NOMO-1 treated with DMSO at 0.1 percent for 48 hours (cell line): ENCODE data around the gene PPP2R3A.
A peak's percentile ranks its signal among the peaks of the same experiment; 100 is the strongest.

ENCODE experiments used
- DNase-seq: peaks from one replicate; lab custom pipeline; 2025; ENCODE audit not compliant: unreplicated experiment; lab: John Stamatoyannopoulos, UW

Gene PPP2R3A

DNA sequence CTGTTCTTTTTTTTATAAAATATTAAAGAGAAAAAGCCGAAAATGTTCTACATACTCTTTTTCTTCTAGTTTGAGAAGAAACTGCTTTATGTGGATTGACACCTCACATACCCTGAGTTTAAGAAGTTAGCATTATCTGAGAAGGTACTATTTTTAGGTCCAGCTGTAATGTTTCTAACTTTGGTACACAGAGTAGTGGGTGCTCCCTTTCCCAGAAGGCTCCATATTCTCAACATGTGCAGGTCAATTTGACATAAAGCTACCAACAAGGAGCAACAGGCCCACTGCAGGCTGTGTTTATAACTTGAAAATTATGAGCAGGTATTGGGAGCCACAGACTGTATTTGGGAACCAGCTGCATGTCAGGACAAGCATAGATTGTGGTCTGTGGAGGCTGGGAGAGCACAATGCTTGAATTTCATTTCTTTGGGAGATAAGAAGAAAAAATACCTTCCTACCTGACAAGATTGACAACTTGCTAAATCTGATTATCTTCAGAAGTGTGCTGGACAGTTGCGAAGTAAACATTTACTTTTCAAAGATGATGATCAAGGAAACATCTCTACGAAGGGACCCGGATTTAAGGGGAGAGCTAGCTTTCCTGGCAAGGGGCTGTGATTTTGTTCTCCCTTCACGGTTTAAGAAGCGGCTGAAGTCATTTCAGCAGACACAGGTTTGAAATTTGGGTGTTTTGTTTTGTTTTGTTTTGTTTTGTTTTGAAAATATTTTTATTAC lies 57.2 kb downstream of the PPP2R3A start:
- DNase-seq = no peak

DNA sequence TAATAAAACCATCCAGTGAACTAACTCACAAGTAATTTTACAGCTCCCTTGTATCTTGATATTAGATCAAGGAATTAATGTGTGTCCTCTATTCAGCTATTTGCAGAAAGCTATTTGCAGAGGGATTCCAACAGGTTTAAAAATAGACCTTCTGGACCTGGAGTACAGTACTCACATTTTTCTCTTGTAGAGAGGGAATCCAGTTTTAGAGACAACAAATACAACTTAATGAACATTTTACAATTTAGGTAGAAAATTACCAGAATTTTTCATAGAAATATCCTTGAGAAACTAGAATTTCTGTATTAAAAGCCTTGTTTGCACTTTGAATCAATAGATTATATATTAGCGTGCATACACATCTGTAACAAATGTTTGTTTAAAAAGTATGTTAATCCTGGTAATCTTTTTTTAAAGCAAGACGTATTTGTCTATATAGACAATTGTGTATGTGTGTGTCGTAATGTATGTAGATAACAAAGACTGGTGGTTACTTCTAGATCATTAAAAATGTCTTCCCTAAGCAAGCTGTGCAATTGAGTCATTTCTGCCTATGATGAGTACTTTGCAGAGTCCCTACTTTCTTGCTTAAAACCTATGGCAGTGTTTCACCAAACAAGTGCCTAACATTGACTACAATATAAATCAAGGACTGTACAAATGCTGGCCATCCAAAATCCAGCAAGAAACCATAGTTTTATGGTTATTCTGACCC lies 57.9 kb downstream of the PPP2R3A start:
- no peak for DNase-seq

DNA sequence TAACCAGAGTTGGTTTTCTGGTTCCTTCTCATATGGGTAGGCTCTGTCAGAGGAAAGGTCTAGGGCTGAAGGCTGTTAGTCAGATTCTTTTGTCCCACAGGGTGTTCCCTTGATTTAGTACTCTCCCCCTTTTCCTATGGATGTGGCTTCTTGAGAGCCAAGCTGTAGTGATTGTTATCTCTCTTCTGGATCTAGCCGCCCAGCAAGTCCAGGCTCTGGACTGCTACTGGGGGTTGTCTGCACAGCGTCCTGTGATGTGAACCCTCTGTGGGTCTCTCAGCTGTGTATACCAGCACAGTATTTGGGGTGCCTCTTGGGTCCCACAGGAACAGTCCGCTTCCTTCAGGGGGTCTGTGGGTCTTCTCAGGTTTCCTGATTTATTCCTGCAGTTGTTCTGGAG lies 70.8 kb downstream of the PPP2R3A start:
- DNase-seq = no peak

DNA sequence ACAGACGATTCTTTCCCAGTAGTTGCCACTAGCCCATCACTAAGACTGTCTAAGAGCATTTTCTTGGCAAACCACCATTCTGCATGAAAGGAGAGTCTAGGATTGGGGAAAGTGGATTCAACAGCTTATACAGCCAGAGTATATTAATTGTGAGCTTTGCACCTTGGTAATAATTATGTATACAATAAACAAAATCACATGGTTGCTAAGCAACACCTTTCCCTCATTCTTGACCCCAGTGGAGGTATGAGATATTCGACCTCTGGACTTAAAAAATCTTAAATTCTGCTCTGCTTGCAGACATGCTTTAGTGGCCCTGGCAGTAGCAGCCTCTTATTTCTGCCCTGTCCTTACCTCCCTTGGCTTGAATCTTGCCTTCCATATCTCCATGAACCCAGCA lies 73.1 kb downstream of the PPP2R3A start:
- no peak for DNase-seq

DNA sequence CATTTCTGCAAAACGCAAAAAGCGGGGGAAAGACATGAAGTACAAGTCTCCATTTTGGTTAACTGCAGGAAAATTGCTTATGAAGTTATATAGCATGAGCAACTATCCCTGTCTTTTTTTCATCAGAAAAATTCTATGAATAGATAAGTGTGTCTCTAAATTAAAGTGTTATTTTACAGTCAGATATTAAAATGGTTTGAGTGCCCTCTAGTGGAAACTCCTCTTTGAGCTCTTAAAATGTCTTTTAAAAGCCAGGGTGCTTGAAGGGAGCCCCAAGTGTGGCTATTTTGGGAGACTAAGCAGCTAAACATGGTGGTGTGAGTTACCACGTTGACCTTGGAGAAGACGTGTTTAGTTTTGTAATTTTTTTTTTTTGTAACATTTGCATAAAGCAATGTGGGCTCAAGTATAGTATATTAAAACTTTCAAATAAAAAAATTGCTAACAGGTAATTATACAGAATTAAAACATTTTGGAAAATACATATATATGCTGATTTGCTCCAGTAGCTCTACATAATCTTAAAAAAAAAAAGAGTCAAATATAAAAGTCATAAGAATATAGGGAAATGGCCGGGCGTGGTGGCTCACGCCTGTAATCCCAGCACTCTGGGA lies 77.2 kb downstream of the PPP2R3A start:
- peak; percentile 57 for DNase-seq

DNA sequence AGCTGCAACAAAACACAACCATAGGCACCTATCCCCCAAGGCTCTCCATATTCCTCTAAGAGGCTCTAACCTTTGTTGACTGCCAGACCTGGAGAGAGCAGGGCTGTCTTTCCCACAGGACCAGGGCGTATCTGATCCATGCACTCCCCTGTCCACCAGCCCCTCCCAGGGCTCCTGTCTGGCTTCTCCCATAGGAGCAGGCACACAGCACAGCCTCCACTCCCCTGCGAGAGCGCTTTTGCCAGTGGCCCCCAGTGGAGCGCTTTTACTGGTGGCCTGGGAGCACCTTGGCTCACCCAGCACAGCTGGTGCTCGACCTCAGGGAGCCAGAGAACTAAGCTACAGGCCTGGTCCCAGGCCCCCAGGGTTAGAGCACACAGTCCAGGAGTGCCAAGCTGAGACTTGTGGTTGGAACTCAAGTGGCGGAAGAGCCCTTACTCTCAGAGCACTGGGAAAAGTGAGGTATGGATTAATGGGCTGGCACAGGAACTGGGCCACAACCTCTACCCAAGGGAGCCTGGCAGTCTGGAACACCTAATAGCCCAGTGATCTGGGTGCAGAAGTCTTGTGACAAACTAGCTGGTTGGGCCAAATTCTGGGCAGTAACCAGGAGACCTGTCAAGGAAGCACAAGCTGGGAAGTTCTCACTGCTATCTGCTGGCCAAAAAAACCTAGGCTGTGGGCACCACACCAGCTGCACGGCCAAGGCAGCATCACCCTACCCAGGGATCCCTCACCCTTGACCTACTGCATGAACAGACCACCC lies 79.6 kb downstream of the PPP2R3A start:
- DNase-seq = no peak

DNA sequence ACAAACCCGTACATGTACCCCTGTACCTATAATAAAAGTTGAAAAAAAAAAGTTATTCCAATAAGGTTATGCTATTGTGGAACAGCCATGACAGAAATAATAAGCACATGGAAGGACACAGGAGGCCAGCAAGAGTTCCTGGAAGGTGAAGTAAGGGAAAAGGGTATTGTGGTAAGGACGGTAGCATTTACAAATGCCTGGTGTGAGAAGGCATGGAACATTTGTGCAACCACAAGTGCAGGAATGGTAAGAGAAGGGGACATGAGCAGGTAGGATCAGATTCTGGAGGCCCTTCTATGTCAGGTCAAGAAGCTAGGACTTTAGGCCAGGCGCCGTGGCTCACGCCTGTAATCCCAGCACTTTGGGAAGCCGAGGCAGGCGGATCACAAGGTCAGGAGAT lies 82.5 kb downstream of the PPP2R3A start:
- no peak for DNase-seq

DNA sequence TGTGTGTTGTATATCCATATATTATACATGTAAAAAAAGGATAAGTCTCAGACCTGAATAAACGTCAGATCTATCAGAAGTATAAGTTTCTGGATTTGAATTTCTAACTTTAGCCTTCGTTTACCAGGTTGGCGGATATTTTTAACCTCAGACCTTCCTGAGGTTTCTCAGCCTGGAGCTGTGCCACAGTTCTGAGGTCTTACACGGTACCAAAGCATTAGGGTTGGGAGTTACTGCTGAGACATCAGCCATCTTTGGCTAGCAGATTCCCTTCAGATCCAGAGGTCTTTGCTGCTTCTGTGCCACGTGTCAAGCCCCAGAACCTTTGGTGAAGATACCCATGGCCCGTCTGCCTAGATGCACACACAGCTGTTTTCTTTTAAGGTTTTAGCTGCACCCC lies 84.7 kb downstream of the PPP2R3A start:
- no peak for DNase-seq

DNA sequence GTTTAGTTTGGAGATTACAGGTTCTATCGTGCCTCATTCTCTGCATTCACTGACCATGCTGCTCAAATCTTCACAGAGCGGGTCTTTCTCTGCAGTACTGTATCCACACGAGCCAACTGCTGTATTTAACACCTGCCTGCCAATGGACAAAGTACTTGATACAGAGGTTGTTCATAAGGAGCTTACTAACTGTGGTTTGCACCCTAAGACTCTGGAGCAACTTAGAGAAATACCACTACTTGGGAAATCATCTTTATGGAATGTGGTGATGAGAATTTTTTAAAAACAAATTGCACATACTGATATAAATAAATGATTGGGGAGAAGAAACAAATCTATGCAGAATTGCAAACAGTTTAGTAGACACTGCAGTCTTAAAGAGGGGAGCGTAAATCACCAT lies 90.0 kb downstream of the PPP2R3A start:
- DNase-seq = no peak

DNA sequence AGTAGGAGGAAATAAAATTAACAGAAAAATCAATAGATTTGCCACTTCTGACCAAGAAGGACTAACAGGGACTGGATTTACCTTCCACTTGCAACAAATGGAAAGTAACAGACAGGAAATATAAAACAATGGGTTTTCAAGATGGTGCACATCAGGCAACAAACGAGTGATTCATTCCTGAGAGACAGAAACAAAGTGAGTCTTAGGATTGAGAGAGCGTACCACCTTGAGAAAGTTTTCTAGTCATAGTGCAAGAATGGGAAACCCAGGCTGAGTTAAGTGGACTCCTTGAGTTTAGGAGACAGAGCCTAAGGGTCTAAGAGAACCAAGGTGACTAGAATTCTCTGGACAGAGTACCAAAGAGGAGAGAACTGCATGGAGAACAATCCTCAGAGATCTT lies 101.7 kb downstream of the PPP2R3A start:
- no peak for DNase-seq

DNA sequence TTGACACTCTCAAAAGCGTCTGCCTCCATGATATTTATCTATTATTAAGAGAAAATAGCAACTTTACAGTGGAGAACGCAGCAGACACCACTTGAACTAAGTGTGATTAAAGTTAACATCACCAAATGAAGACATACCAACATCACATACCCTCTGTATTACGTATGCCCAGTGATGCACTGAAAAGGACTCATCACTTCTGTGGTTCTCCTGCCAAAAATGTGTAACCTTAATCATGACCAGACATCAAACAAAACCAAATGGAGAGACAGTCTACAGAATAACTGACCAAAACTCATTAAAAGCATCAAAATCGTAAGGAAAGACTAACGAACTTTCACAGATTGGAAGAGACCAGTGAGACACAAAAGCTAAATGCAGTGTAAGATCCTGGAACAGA lies 103.2 kb downstream of the PPP2R3A start:
- DNase-seq = no peak

DNA sequence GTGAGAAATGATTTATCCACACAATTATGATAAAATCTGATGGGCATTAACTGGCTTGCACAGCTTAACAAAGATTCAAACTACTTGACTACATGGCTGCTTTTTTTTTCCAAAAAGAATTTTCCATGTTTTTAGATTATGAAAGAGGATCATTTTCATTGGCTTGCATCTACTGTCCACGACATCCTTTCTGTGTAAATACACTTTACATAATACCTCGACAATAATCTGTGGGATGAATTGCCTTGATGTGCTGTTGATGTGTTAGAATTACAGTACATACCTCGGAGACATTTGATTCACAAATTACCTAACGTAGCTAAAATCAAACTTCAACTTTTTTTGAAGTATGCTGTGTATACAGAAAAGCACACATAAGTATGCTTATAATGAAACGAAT lies 104.4 kb downstream of the PPP2R3A start:
- no peak for DNase-seq

DNA sequence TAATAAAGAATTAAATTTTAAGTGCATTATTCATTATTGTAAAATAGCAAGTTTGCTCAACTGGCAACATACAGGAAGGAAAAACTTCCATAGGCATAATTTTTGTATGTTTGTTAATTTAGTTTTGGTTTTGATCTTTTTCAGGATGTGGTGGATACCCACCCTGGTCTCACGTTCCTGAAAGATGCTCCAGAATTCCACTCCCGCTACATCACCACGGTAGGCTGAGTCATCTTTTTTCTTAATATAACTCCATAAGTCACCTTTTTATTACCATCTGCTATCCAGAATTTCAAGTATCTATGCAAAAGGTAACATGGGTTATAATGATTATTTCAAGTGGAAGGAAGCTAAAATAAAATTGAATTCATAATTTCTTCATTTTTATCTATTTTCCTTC lies 104.8 kb downstream of the PPP2R3A start:
- no peak for DNase-seq

DNA sequence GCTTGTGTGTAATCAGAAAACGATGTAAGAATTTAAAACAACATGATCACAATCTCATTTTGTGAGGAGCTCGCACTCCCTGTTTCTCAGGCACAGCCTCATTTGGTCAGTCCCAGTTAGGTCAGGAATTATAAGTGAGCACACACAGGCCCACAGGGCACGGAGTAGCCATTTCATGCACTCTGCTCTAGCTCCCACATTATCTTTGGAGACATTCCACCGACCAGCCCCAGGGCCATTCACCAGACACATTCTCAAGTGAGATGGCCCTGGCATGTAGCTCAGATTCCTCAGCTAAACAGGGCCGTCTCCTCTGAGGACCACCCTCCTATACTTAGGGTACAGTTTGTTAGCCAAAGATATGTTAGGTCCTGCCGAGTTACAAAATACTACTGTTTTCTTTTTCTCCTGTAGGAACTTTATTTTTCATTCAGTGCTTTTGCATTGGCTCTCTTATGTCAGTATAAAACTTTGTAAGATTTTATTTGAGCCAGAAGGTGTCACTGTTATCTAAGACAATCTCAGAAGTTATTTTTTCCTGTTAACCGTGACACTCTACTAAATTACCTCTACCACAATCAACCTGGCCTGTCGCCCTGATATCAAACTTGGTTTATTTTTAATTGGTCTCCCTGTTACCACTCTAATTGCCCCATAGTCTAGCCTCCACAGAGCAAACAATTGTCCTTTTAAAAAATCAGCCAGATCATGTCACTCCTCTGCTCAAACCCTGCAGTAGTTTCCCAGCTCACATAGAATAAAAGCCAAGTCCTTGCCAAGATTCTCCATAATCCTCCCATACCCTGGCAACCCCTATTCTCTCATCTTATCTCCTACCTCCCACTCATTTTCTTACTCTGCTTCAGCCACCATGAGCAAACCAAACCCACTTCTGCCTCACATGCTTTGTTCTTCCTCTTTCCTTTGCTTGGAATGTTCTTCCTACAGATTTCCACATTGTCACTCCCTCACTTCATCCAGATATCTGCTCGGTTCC lies 105.7 kb downstream of the PPP2R3A start:
- peak; percentile 12 for DNase-seq

DNA sequence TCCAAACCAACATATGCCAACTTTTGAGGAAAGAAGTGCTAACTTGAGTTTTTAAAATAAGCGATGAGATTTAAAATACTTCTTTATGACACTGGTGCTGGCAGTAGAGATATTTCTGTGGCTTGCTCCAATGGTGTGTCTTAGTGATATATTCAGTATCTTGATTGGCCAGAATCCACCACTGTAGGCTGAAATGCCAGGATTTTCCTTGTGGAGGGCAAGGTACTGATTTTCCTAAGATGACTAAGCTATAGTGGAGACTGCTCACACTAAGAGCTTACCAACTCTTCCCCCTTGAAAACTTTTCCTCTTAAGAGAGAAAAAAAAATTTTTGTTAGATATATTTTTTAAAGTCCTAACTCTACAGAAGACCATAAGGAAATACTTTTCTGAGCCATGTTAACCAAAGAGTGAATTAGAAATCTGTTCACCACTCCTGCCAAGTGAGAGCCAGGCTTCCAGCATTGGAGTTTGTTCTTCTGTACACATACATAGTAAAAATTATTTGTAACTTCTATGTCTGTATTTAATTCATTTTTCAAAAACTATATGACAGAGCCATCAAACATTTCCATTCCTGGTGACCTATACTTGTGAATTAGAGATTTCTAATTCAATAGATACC lies 109.1 kb downstream of the PPP2R3A start:
- no peak for DNase-seq

DNA sequence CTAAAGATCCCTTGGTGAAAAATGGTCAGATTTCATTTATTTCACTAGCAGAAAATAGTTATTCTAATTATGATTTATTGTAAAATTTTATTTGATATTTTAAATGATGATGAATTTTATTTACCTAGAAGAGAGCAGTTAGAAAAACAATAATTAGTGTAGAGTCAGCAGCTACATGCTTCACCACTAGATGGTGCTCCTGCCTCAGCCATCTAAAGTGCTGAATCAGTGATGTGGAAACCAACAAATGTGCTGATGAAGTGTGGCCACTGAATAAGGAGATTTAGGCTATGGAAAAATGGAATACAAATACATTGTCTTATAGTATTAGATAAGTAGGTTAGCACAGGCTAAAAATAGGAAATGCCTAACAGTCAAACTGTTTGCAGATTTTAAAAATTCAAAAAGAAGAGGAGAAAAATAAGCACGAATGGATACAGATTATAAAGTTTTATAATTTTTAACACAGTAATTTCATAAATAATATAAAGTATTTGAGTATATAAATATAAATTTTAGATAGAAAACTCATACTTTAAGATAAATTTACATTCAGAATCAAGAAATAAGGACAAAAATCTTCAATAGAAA lies 109.8 kb downstream of the PPP2R3A start:
- peak; percentile 76 for DNase-seq

DNA sequence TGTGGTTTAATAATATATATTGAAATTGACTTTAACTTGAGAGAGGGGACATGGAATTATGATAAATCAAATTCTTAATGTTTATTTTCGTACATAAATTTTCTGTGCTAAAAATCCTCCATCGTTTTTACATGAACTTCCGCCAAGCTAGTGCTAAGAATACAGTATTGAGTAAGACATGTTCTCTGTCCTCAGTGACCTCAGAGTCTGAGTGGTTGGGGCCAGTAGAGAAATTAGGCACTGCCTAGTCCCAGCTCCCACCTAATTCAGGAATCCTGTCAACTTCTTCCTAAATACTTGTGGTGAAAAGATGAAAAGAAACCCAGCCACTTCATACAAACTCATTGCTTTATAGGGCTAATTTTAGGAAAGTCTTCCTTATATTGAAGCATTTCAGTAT lies 110.3 kb downstream of the PPP2R3A start:
- peak; percentile 82 for DNase-seq

DNA sequence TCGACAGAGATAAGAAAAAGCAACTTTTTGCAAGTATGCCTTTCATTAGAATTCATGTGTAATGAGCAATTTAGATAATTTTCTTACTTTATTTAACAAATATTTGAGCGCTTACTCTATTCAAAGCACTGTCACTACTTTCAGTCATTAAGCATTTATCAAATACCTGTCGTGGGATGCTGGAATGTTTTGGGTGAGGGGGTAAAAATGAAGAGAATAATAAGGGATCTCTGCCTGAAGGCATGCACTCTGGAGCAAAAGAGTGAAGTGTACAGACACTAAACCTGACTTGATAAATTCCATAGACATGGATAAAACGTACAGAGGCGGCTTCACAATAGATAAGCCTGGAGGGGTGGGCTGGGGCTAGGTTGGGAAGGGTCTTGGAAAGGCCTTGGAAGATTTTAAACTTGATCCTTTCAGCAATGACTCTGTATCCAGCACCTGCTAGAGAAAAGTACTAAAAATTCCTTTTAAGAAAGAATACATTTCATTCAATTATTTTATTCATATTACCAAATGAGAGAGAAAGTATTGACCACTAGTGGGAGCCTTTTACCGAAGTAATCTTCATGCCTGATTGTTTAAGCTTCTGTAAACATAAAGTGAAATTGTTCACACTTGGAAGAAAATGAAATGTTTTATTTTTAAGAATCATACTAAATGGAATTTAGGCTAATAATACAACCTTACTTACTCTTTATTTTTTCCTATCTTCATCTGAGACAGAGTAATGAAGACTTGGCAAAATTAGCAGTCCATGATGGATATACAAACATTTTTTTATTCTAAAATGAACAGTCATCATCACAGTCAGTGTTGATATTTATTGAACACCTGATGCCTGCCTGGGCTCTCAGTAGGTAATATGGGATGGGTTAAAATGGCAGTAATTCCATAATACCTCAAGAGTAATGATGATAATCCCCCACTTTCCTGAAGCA lies 113.2 kb downstream of the PPP2R3A start:
- peak; percentile 31 for DNase-seq
